IPS-18c (cell line): ENCODE measurements around the gene PDSS2.

Experiments used
- H3K4me3 ChIP-seq: 2 replicates; pipeline ENCODE4 v1.7.0; 2013; ENCODE audit warnings: low read depth, mild to moderate bottlenecking, low read length, moderate library complexity; ENCODE audit not compliant: insufficient read depth
- H3K9me3 ChIP-seq: one replicate; pipeline ENCODE4 v1.6.1; 2013; ENCODE audit warnings: mild to moderate bottlenecking, low read length, moderate library complexity; ENCODE audit not compliant: control insufficient read depth, insufficient read depth

PDSS2 gene, protein sequence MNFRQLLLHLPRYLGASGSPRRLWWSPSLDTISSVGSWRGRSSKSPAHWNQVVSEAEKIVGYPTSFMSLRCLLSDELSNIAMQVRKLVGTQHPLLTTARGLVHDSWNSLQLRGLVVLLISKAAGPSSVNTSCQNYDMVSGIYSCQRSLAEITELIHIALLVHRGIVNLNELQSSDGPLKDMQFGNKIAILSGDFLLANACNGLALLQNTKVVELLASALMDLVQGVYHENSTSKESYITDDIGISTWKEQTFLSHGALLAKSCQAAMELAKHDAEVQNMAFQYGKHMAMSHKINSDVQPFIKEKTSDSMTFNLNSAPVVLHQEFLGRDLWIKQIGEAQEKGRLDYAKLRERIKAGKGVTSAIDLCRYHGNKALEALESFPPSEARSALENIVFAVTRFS

DNA sequence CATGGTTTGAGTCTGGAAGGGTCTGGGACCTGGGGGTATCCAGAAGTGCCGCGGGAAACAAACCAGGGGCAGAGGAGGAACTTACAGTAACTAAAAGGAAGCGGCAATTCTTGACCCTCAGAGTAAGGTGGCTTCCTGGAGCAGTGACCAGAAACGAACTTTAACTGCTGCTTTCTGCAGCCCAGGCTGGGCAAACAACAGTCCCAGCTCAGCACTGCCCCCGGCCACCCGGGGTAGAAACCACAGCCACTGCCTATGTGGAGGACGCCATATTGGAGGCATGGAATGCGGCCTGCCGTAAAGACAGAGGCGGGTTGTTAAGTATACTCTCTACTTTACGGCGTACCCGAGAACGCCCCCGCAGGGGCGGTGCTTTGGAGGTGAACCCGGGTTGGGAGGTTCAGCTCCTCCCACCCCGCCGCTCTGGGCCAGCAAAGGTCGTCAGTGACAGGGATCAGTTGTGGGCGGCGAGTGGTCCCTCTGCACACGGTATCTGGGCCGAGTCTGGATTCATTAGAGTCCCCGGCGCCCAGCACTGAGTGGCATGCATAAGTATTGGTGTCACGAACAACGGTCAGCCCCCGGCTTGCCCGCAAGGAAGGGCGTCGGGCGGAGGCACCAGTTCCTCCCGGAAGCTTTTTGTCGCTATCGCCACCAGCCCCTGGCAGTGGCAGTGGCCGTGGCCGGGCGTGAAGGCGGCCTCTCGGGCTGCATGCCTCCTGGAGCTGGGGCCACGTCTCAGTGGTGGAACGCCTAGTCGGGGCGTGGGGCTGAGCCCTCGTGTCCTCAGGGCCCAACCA is at the start of gene PDSS2:
TSS of gene PDSS2 (minus strand) at position 282 of the 800 bp plus-strand sequence. CDS start at position 3, 279 bp downstream.
- H3K4me3 ChIP-seq = peak within 1 kb of the TSS; percentile 81
- no peaks in the 10 kb centered on the region for H3K9me3 ChIP-seq

- H3K9me3 ChIP-seq = no peaks in the 10 kb centered on the region
- H3K4me3 ChIP-seq = no peak overlapping the region
Measured at GRCh38 chr6:107506145-107506544, 46.8 kb upstream of the PDSS2 start.

DNA sequence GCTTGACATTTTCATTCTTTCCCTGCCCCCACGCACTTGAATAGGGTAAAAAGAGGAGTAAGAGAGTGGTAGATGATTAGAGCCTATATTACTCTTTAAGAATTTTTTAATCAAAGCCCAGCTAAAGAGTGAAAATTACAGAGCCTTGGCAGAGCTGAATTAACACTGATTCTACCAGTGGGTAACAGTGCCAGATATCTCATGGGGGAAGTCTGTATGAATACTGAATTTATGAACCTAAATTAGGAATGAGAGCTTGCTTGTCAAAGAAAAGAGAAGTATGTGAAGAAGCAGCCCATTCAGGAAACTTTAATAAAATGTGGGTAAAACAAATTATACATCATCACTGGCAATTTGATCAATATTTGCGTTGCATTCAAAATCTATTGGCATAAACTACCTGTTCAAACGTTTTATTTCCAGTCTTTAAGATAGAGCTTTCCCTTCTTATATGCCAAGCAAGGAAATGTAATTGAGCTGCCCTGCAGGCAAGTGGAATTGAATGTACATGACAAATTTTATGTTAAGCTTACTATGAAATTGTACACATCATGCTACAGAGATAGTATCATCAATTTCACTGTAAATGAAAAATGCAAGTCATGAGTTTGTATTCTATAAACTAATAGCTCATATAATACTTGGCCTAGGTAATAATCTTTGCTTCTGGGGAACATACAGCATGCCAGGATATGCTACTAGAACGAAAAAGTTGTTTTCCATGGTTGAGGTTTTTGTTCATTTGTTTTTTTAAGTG is 45.1 kb upstream of the PDSS2 start:
- H3K4me3 ChIP-seq = no peak overlapping the region

GRCh38 chr6:107496892-107497684 is 37.7 kb upstream of the PDSS2 start:
- Histone ChIP-seq H3K4me3 (no peak overlapping the region), H3K9me3 (no peaks in the 10 kb centered on the region)

More for the DNA sequence above, 45.1 kb upstream of the PDSS2 start:
- H3K9me3 ChIP-seq = no peaks in the 10 kb centered on the region

DNA sequence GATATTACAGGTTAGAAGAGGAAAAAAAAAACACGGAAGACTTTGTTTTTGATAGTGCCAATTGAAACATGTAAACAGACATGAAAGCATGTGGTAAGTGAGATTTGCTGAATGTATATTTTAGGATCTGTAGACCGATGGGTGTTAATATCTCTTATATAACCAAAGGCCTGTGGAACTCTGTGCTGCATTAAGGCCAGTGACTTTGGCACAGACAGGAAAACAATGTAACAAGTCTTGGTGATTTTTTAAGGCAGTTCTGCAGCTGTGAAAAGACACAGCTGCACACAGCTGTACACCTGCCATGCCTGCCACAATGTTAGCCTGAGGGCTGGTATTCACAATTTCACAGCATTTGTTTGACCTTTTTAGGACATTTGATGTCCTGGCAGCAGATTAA is 36.6 kb upstream of the PDSS2 start:
- no peaks in the 10 kb centered on the region for H3K9me3 ChIP-seq
- no peak overlapping the region for H3K4me3 ChIP-seq

GRCh38 chr6:107495196-107495643 is 35.9 kb upstream of the PDSS2 start:
- Histone ChIP-seq H3K4me3 (no peak overlapping the region), H3K9me3 (no peaks in the 10 kb centered on the region)

- H3K9me3 ChIP-seq = no peaks in the 10 kb centered on the region
- peak overlapping the region; percentile 22; the same call in 1 of the 2 replicates for H3K4me3 ChIP-seq
Measured at GRCh38 chr6:107493158-107494057, 34.0 kb upstream of the PDSS2 start.

- Histone ChIP-seq H3K9me3 (no peaks in the 10 kb centered on the region), H3K4me3 (peak overlapping the region; percentile 81)
Measured at GRCh38 chr6:107491760-107492660, 32.6 kb upstream of the PDSS2 start.

DNA sequence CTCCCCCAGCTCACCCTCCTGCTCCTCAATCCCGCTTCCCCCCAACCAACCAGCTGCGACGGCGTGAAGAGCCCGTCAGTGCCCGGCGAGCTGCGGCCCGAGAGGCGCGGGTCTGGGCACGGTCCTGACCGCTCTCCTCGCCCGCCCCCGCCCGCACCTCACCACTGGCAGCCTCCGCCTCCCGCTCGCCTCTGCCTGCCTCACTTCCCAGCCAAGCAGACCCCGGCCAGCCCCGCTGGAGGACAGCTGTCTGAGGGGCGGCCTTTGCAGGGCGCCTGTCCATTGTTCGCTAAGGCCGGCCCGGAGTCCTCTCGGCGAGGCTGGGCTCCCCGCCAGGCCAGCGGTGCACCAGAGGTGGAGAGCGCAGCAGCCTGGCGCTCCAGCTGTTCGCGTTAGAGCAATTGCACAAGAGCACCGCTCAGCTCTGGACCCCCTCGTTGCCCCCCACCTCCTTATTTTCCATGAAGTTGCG is 31.8 kb upstream of the PDSS2 start:
- peak overlapping the region; percentile 81 for H3K4me3 ChIP-seq

GRCh38 chr6:107490566-107491137 is 31.3 kb upstream of the PDSS2 start:
- peak overlapping the region; percentile 81 for H3K4me3 ChIP-seq

More for the DNA sequence above, 31.8 kb upstream of the PDSS2 start:
- H3K9me3 ChIP-seq = no peaks in the 10 kb centered on the region

GRCh38 chr6:107489636-107490565 is 30.5 kb upstream of the PDSS2 start, which contains the start of gene SOBP:
TSS of gene SOBP (plus strand) at chr6:107490117. CDS start at chr6:107490617, 500 bp downstream.
- H3K9me3 ChIP-seq = no peaks in the 10 kb centered on the region
- peak within 1 kb of the TSS; percentile 81 for H3K4me3 ChIP-seq

More at GRCh38 chr6:107490566-107491137, 31.3 kb upstream of the PDSS2 start:
- no peaks in the 10 kb centered on the region for H3K9me3 ChIP-seq

GRCh38 chr6:107488875-107489635 is 29.7 kb upstream of the PDSS2 start:
- peak overlapping the region; percentile 79 for H3K4me3 ChIP-seq
- no peaks in the 10 kb centered on the region for H3K9me3 ChIP-seq
